ENCODE results near the gene ODAD3. TPM values are rescaled to one million over a fixed set of nuclear protein-coding genes. Genes with fewer than 3 reads are reported as not detected.
A peak's percentile ranks its signal among the peaks of the same experiment; 100 is the strongest.

Gene ODAD3
- total RNA-seq, 1 experiment from 2014 or later, result 3.9 TPM

DNA sequence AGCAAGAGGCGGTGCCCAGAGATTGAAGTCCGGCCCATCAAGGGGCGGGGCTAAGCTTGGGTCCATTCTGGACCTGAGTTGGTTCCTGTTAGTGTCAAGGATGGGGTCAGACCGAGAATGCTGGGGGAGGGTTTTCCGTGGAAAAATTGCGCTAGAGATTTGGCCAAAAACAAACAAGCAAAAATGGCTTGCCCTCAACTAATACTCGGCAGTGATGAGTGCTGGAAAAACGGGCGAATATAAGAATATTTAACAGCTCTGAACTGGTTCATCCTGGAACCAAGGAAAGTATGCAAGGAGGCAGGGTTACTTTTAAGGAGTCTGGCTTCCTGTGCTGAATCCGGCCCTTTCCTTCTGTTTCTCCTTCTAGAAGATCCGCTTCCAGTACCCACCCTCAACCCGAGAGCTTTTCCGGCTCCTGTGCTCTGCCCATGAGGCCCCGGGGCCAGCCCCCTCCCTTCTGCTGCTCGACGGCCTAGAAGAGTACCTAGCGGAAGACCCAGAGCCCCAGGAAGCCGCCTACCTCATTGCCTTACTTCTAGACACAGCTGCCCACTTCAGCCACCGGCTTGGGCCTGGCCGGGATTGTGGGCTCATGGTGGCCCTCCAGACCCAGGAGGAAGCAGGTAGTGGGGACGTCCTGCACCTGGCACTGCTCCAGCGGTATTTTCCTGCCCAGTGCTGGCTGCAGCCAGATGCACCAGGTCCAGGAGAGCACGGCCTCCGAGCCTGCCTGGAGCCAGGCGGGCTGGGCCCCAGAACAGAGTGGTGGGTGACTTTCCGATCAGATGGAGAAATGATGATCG, 59.6 kb downstream of the ODAD3 start:
- BruUV-seq (replicated peaks), result TSS peak; percentile 92

DNA sequence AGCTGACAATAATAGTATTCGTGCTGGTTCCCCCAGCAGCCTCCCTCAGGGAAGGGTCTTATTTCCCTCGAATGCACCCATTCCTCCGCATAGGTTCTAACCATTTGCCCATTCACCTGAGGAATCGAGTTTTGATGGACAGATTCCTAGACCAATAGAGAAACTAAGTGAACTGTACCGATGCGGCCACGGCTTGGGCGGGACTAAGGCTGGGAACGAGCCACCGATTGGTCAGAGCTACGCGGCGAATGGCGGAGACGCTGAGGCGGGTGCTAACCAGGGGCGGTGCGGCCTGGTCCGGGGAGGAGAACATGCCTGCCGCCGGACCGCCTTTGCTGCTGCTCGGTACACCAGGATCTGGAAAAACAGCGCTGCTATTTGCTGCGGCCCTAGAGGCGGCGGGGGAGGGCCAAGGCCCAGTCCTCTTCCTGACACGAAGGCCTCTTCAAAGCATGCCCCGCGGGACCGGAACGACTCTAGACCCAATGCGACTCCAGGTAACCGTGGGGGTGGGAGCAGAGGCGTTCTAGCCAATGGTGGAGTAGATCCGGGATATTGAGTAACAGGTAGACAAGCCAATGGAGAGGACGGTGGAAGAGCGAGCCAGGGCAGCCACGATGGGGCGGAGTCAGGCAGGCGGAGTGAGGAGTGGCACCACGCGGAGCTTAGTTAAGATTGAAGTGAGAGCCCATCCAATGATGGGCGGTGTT, 60.3 kb downstream of the ODAD3 start, which contains the start of gene SWSAP1:
Gene SWSAP1 (plus strand): TSS at position 234 of the 710 bp plus-strand sequence. CDS start 15 bp downstream, at position 249.
- H3K79me2 ChIP-seq (ENCODE audit: low read length), result peaks cover 20% of the 10 kb centered on the region
- TF ChIP-seq EZH2 (IDR thresholded peaks at IDR 0.05; ENCODE audit: low read length, unreplicated experiment), result no peak
- no peak for TF ChIP-seq EZH2phosphoT487 (IDR thresholded peaks at IDR 0.05; ENCODE audit: borderline replicate concordance, low read length)
- TF ChIP-seq, protein P1, sequence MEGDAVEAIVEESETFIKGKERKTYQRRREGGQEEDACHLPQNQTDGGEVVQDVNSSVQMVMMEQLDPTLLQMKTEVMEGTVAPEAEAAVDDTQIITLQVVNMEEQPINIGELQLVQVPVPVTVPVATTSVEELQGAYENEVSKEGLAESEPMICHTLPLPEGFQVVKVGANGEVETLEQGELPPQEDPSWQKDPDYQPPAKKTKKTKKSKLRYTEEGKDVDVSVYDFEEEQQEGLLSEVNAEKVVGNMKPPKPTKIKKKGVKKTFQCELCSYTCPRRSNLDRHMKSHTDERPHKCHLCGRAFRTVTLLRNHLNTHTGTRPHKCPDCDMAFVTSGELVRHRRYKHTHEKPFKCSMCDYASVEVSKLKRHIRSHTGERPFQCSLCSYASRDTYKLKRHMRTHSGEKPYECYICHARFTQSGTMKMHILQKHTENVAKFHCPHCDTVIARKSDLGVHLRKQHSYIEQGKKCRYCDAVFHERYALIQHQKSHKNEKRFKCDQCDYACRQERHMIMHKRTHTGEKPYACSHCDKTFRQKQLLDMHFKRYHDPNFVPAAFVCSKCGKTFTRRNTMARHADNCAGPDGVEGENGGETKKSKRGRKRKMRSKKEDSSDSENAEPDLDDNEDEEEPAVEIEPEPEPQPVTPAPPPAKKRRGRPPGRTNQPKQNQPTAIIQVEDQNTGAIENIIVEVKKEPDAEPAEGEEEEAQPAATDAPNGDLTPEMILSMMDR (conservative IDR thresholded peaks at IDR 0.05; ENCODE audit: low read depth, low read length), result no peak
- no peaks in the 10 kb centered on the region for H3K9me2 ChIP-seq (replicated peaks; ENCODE audit: low read length)
- peak; percentile 100 for DNase-seq
- H3K4me2 ChIP-seq (ENCODE audit: low read length), result peak within 1 kb of the TSS; percentile 93
- TSS peak; percentile 82 for BruUV-seq (replicated peaks)
- POLR2A ChIA-PET (ENCODE audit: unreplicated experiment), result interaction anchor here (0.5 to 1.9 kb wide), 8 partner anchors 28 to 232 kb away, joined by 3 to 34 read pairs (median 5); partner anchors contain the start of genes CCDC159, RAB3D, RGL3 and TMEM205
- ATAC-seq, result peak; percentile 85
- peak within 1 kb of the TSS; percentile 78 for H2AFZ ChIP-seq (ENCODE audit: low read length)
- no peaks in the 10 kb centered on the region for H3K36me3 ChIP-seq (ENCODE audit: low read depth, low read length)
- H3K4me3 ChIP-seq (ENCODE audit: low read length), result peak within 1 kb of the TSS; percentile 68
- no peaks in the 10 kb centered on the region for H3K9me3 ChIP-seq (ENCODE audit: low read length)
- H3K9ac ChIP-seq (ENCODE audit: low read length), result peak within 1 kb of the TSS; percentile 88
- intact Hi-C loops (cut with micrococcal nuclease), result loop anchor here (1.0 kb wide), 2 partner anchors 28 to 35 kb away; partner anchors contain the start of genes CCDC159, RAB3D and TMEM205
- H3K4me1 ChIP-seq (ENCODE audit: insufficient read depth, low read length), result peaks cover 49% of the 10 kb centered on the region
- CTCF ChIA-PET, result interaction anchor here (0.5 to 1.9 kb wide), 9 partner anchors 10 to 1404 kb away, joined by 3 to 13 read pairs (median 5); partner anchors contain the start of genes EPOR and PRKCSH
- H3K27me3 ChIP-seq (ENCODE audit: low read length), result no peaks in the 10 kb centered on the region
- no peaks in the 10 kb centered on the region for H4K20me1 ChIP-seq (ENCODE audit: low read length)
- peaks cover 12% of the 10 kb centered on the region for H3F3A ChIP-seq (ENCODE audit: low read length, unreplicated experiment)
- H3K27ac ChIP-seq (ENCODE audit: low read length), result peak within 1 kb of the TSS; percentile 79

More for the DNA sequence above, 59.6 kb downstream of the ODAD3 start:
- ChIA-PET POLR2A (ENCODE audit: unreplicated experiment) (interaction anchor here (0.6 to 1.9 kb wide), 6 partner anchors 29 to 233 kb away, joined by 3 to 34 read pairs (median 6); partner anchors contain the start of genes CCDC159, RAB3D, RGL3 and TMEM205), CTCF (interaction anchor here (0.5 to 1.9 kb wide), 9 partner anchors 9 to 1403 kb away, joined by 3 to 13 read pairs (median 5); partner anchors contain the start of genes EPOR and PRKCSH)
- Histone ChIP-seq H2AFZ (ENCODE audit: low read length) (peak overlapping the region; percentile 25), H3K27ac (ENCODE audit: low read length) (peak overlapping the region; percentile 37), H3K9ac (ENCODE audit: low read length) (peak overlapping the region; percentile 52), H3K4me1 (ENCODE audit: insufficient read depth, low read length) (peaks cover 55% of the 10 kb centered on the region), H3K79me2 (ENCODE audit: low read length) (peaks cover 28% of the 10 kb centered on the region), H4K20me1 (ENCODE audit: low read length) (no peaks in the 10 kb centered on the region), H3K4me3 (ENCODE audit: low read length) (peak overlapping the region; percentile 68), H3F3A (ENCODE audit: low read length, unreplicated experiment) (peaks cover 12% of the 10 kb centered on the region), H3K27me3 (ENCODE audit: low read length) (no peaks in the 10 kb centered on the region), H3K9me3 (ENCODE audit: low read length) (no peaks in the 10 kb centered on the region), H3K9me2 (replicated peaks; ENCODE audit: low read length) (no peaks in the 10 kb centered on the region), H3K36me3 (ENCODE audit: low read depth, low read length) (no peaks in the 10 kb centered on the region), H3K4me2 (ENCODE audit: low read length) (peak overlapping the region; percentile 93)
- peak; percentile 3 for ATAC-seq
- TF ChIP-seq EZH2 (IDR thresholded peaks at IDR 0.05; ENCODE audit: low read length, unreplicated experiment) (no peak), EZH2phosphoT487 (IDR thresholded peaks at IDR 0.05; ENCODE audit: borderline replicate concordance, low read length) (no peak)
- TF ChIP-seq, protein P1 (conservative IDR thresholded peaks at IDR 0.05; ENCODE audit: low read depth, low read length), result no peak
- peak; percentile 49 for DNase-seq
- intact Hi-C loops (cut with micrococcal nuclease), result loop anchor here (1.0 kb wide), 1 partner anchor 36 kb away; the partner anchor contains the start of gene RAB3D
